ENCODE results near the gene PTPRG.
A peak's percentile ranks its signal among the peaks of the same experiment; 100 is the strongest.
"Not testable (repeated sequence)": the region's sequence is repeated elsewhere in the genome, so short reads cannot be mapped to it uniquely, and the experiment has no call there.

Gene PTPRG

DNA sequence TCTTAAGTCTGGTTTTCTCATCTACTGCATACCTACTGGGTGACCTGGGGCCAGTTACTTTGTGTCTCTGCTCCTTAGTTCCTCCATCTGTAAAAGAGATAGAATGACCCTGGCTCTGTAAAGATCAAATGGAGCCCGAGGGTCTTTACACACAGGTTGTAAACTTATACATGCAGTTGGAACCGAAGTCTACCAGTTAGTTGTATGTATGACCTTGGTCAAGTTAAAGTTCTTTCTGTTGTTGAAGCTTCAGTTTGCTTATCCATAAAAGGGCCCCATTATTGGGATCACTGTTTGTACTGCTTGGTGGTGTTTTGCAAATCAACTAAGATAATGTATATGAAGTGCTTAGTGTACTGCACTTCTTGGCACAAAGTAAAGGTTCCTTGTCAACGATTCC, 186.9 kb downstream of the PTPRG start:
- DNase-seq, result no peak

DNA sequence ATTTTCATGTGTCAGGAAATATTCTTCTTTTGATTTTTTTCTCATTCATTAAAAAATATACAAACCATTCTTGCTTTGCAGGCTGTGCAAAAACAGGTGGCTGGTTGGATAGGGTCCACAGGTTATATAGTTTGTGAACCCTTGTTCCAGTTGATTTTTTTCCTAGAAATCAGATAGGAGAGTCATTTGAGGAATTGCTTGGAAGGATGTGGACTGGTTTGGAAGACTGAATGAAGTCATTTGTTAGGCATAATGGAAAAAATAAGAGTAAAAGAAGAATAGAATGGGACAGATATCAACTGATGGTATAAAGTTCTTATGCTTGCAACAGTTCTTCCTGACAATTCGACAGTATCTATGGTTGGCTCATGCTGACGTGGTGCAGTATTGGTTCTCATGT, 189.4 kb downstream of the PTPRG start:
- no peak for DNase-seq

DNA sequence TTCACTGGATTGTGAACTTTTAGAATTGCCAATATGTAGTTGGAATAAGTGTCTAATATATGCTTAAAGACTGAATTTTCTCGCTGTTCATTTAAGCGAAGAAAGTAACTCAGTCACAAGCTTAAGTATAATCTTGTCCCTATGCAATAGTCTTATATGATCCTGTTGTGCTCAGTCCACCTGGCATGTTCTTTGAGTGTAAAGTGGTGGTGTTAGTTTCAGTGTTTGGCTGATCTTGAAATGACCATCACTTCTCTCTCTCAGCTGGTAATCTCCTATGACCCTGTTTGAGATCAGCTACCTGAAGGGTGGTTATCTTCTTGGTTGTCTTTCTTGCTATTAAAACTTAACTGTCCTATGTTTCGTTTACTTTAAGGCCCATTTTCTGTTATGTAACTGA, 197.5 kb downstream of the PTPRG start:
- no peak for DNase-seq

DNA sequence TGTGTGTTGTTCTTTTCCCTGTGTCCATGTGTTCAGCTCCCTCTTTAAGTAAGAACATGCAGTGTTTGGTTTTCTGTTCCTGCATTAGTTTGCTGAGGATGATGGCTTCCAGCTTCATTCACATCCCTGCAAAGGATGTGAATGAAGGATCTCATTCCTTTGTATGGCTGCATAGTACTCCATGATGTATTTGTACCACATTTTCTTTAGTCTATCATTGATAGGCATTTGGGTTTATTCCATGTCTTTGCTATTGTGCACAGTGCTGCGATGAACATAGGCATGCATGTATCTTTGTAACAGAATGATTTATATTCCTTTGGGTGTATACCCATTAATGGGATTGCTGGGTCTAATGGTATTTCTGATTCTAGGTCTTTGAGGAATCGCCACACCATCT, 199.4 kb downstream of the PTPRG start:
- not testable (repeated sequence) for DNase-seq

DNA sequence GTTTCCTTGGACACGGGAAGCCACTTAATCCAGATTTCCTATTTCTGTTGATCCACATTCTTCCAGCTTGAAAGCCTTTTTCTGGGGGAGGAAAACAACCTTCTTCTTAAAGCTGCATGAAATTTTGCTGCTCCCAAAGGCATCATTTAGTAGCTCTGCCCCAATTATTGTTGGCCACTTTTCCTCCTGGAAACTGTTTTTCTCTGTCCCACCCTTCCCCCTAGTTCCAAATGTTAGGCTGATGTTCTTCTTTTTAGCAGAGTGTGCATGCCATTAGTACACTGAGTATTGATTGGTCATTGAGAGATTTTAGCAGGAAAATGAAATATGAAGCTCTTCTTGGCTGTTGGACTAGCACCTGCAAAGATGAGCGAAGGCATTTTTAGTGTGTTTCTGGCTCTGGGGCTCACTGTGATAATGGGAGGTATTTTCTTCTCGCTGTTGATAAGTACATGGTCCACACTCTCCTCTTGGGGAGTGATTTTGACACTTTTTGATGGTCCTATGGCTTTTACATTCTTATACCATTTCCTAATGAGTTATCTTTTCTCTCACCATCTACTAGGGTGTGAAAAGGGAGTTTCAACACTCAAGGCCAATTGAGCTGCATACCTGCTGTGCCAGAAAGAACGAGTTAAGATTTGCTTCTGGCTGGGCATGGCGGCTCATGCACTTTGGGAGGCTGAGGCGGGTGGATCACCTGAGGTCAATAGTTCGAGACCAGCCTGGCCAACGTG, 200.5 kb downstream of the PTPRG start:
- DNase-seq, result no peak

DNA sequence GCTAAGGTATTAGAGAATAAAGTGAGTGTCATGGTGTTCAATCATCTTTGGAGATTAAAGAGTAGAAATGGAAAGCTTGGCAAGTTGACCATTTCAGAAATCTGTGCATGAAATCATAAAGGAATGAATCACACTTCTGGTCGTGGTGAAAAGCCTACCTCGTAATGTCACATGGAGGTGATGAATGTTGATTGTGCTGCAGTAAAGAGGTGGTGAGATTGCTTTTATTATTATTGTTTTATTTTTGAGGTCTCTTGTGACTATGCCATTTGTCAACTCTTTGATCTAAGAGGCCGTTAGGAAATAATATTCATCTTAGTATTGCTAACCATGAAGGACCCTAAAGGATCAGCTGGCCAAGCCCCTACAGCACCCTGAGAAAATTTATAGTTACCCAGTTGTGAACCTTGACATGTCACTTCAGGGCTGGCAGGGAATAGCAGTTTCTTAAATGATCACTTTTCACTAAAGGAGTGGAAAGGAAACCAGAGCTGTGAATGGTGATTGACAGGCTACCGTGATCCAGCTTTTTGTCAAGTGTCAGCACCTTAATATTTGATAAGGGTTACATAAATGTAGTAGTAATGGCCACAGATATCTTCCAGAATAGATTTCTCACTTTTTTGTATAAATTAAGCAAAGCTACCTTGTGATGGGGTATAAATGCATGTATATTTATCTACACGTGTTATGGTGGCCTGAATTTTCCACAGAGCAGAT, 203.9 kb downstream of the PTPRG start:
- DNase-seq, result no peak

DNA sequence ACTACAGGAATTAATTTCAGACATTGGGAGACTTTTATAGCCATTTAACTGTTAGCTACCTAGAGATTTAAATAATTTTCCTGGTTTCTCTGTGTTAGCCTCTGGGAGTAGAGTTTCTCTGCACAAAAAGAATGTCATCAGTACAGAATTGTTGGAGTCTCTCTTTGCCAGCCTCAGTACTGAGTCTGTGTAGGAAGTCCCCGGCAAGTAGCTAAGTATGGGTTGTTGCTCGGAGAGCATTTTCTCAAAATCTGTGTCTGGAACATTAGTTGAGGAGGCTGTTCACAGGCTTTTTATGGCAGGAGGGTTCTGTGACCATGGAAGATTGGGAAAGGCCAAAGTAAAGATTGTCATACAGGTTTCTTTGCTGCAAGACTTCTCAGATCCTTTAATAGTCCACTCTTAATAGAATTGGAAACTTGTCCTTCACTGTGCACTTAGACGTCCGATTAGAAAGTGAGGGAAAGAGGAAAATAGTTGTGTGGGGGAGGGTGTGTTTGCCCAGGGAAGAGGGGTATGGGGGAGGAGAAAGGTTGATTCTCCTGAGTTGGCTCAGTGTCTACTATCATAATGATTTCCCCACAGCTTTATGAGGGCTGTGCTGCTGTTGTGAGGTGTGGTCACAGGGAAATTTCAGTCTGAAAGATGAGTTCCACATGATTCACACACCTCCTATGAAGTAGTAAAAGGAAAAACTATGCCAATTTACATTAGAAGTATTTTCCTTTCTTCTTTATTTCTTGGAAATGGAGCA, 207.1 kb downstream of the PTPRG start:
- DNase-seq, result peak in 1 of 58 donors; percentile 3

DNA sequence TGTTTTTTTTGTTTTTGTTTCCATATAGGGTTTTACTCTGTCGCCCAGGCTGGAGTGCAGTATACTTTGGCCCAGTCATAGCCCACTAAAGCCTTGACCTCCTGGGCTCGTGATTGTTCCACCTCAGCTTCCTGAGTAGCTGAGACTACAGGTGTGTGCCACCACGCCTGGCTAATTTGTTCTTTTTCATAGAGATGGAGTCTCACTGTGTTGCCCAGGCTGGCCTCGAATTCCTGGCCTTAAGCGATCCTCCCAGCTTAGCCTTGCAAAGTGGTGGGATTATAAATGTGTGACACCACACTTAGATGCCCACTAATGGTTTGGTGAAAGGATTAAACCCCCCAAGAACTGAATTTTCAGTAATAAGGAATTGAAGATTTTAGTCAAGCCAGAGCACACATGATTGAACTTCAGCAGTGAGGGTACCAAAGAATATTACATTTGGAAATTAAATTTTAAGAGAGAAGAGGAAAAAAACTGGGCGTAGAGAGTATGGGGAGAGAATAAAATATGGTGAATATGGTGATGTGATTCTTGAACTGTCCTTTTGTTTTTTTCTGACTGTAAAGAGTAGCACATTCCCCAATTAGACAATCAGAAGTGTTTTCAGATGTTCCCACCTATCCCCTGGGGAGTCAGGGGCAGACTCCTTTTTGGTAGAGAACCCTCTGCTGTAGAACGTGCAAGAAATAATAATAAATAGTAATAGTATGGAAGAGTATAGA, 208.1 kb downstream of the PTPRG start:
- DNase-seq, result no peak

DNA sequence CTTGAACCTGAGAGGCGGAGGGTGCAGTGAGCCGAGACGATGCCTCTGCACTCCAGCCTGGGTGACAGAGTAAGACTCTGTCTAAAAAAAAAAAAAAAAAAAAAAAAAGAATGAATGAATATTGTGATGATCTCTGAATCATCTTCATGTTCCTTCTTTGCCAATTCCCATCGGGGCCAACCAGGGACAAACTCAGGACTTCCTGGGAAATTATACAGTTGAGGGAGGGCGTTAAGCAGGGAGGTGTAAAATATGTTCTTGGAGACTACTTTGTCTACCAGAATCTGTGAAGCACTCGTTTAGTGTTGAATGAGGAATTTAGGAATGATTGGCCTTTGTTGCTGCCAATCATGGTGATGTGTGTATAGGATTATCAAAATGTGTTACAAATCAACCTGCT, 210.6 kb downstream of the PTPRG start:
- no peak for DNase-seq

DNA sequence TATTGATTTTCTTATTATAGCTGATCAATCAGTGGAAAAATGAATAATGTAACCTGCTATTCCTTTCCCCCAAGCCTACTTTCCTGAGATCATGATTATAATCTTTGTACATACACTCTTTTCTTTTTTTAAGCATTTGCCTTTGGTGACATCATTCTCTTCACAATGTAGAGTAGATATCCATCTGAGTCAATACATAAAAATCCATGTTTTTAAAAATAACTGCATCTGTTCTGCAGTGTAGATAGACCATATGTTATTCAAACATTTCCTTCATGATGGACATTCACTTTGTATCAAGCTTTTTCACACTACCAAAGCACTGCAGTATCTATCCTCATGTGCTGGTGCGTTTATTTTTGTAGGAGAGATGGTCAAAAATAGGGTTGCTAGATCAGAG, 211.1 kb downstream of the PTPRG start:
- DNase-seq, result no peak

DNA sequence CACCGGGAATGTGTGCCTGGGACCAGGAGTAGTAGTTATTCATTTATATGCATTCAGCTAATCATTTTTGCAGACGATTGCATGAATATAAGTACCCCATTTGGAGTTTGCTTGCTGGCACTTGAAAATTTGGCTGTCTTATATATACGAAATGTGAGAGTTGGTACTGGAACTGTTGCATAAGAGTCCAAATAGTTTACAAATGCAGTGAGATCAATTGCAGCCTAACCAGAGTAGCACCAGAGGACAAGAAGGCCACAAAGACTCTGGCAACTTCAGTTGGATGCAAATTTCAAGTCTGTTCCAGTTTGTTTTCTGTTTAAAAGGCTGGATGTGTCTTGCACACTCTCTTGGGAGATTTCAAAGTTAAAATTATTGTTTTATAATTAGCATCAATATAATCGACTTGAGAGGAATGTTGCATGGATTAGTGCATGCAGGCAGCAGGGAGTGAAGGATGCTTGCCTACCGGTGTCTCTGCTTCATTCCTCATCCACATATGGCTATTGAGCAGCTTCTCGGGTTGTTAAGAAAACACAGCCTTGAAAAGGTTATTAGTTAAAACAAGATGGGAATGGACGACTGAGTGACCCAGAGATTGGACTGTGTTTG, 213.0 kb downstream of the PTPRG start:
- DNase-seq, result peak in 1 of 58 donors; percentile 26

DNA sequence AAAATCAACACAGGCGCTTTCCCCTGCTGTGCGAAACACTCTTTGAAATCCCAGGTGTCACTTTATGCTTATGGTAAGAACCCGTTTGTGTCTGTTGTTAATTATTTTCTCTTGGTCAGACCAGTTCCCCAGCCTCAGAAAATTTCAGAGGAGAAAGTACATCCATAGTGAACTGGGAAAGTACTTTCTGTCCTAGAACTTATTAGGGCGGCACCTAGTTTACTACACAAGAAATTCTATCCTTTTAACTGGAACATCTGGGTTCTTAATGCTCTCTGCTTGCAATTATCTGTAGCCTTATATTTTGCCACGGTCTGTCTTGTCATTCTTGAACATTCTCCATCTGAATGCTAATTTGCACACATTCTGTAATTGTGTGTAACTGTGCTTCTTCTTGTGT, 215.0 kb downstream of the PTPRG start:
- no peak for DNase-seq

DNA sequence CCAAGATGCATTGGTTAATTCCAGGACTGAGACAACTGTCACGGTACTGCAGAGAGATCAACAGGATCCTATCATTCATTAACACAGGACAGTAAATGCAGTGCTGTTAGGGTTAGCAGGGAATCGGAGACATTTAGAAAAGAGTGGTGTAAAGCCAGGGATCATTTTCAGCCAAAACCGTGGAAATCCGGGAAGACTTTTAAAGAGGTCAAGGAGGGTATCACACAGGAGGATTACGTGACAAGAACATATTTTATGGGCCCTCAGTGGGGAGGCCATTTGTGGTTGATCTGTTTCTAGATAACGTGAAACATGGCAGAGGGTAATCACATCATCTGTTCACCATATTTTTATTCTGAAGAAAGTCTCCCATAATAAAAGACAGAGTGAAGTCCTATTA, 216.1 kb downstream of the PTPRG start:
- DNase-seq, result no peak

DNA sequence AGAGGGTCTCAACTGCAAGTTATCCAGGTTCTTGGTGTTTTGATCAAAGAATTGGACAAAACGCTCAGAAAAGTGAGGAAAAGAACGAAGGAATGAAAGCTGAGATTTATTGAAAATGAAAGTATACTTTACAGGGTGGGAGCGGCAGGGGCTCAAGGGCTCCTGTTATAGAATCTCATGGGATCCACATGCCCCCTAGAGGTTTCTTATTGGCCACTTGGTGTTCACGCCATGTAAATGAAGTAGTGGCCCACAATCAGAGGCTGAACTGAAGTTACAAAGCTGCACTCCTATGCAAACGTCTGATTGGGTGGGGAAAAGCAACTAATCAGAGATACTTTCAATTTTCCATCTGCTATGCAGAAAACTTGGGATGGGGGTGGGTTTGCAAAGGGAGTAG, 216.7 kb downstream of the PTPRG start:
- no peak for DNase-seq

DNA sequence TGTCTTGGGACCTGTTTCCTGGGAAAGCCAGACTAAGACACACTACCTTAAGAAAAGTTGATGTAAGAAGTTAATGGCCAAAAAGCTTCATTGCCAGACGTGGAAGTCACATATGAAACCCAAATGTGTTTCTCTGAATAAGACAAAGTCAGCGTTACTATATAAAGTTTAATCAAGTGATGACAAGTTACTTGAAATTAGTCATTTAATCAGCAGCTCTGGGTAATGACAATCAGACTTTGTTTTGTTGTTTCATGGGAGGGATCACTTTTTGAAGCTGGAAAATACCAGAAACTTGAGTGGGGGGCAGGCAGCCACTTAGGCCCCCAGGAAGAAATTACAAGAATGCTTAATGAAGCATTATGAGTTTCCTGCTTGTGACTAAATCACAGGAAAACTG, 218.6 kb downstream of the PTPRG start:
- no peak for DNase-seq

DNA sequence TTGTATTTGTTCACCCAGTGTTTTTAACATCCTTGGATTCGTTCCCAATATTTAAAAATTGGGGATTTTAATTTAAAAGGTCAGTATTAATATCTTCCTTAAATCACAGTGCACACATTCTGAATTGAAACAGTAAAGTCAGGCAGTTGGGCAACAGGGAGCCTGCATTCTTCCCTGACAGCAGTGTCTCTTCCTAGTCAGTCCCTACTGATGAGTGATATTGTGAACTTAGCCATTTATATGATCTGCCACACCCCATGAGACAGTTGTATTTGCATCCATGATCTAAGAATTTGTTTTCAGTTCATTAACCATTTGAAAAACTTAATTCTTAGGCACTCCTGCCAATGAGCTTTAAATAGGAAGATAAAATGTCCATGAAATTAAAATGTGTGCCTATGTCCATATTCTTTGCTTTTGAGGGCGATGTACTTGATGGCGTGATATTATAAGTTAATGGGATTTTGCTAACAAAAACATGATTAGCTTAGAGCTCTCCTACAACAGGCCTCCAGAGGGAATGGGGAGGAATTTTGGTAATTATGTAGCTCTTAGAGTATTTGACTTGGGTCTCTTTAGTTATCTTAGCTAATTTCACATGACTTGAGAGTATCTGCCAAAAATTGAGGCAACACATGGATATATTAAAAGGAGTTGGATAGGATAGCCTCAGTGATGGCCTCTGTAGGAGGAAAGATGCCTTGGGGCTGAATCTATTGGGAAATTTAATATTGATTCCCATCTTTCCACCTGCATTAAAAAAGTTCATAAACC, 219.3 kb downstream of the PTPRG start:
- no peak for DNase-seq

DNA sequence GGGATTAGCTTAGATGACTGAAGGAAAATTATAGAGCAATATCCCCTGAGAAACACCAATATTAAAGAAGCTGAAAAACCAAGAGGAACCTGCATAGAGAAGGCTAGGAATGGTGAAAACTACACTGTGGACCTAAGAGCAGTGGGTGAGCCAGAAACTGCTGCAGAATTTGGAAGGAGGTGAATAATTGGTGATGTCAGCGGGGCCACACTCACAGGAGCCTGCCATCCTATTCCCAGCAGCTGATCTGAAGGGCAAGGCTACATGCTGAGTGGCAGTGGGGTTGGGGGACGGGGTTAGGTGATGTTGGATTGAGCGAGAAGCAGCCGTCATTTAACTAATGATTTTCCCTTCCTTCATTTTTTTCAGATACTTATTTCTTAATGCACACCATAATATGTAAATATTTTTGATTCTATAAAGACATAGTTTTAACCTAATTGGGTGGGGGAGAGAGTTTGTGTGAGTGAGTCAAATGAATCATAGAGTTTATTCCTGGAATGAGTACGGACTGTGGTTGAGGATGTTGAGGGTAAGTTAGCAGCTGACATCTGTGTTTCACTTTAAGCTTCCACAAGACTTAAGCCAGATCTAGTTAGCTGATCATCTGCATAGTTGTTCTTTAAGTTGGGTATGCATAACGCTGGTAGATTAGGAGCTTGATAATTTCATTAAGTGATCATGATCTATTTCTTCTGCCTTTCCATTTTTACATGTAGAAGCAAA, 222.8 kb downstream of the PTPRG start:
- no peak for DNase-seq

DNA sequence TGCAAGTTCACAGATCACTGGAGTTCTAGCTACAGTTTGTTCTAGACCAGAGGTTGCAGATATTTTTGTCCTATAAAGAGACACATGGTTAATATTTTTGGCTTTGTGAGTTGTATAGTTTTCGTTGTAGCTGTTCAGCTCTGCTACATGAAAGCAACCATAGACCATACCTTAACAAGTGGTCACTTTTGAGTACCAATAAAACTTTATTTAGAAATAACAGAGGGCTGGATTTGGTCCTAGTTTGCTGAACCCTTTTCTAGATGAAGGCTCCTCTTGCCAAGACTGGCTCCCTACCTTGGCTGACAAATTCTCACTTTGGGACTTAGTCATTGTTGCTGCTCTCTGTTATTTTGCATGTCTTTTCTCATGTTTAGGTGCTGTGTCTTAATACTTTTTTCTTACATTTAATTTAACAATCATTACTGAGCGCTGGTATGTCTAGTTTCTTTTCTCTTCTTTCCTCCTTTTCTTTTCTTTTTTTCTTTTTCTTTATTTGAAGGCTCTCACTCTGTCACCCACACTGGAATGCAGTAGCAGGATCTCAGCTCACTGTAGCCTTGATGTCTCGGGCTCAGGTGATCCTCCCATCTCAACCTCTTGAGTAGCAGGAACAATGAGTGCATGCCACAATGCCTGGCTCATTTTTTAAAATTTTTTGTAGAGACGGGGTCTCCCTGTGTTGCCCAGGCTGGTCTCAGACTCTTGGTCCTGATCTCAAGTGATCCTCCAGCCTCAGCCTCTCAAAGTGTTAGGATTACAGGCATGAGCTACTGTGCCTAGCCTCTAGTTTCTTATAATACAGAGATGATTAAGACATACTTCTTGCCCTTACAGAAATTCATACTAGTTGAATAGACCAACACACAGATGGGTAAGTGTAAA, 227.5 kb downstream of the PTPRG start:
- DNase-seq, result no peak

DNA sequence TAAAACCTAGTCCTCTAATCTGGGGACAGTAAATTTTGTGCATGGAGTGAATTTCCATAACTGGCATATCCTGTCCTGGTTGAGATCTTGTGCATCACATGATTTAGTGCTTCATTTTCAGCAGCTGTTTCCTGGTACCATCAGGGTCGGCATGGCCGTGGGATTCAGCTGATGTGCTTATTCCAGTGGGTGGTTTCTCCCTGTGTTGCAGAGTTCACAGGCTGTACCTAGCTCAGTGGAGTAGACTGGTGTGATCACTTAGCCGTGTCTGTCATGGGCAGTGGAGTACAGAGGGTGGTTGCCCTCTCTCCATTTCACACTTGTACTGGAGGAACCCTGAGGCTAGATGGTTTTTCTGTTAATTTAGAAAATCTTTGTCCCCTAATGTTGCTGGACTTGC, 228.5 kb downstream of the PTPRG start:
- no peak for DNase-seq

Data from anterior cingulate cortex (tissue), 58 donors.